RWPE2 (cell line): ENCODE data around the gene VWA5B1.

Source experiments
- ATAC-seq: fragments of 200-7000 bp; cut with Tn5 transposase; 3 replicates; pipeline ENCODE4 v1.9.1; 2021; ENCODE audit warnings: low read depth
- DNase-seq: peaks from one replicate; pipeline ENCODE4 v3.0.0-alpha.2; 2020; ENCODE audit warnings: low spot score
- H3K27ac ChIP-seq: fragments of 450-650 bp; 2 replicates; pipeline ENCODE4 v1.5.1; 2017; ENCODE audit warnings: mild to moderate bottlenecking; ENCODE audit not compliant: poor library complexity, severe bottlenecking
- H3K27me3 ChIP-seq: fragments of 250-450 bp; sonication (Bioruptor Pico); 2 replicates; pipeline ENCODE4 v1.5.1; 2021; ENCODE audit warnings: mild to moderate bottlenecking, moderate library complexity; ENCODE audit not compliant: insufficient read depth, poor library complexity, severe bottlenecking
- H3K36me3 ChIP-seq: fragments of 250-450 bp; sonication (Bioruptor Pico); 2 replicates; pipeline ENCODE4 v1.5.1; 2020; ENCODE audit warnings: low read depth, mild to moderate bottlenecking, moderate library complexity
- H3K4me1 ChIP-seq: fragments of 250-450 bp; sonication (Bioruptor Pico); 2 replicates; pipeline ENCODE4 v1.5.1; 2021; ENCODE audit warnings: mild to moderate bottlenecking, moderate library complexity; ENCODE audit not compliant: insufficient read depth, poor library complexity, severe bottlenecking
- H3K4me3 ChIP-seq: fragments of 250-450 bp; sonication (Bioruptor Pico); 2 replicates; pipeline ENCODE4 v1.5.1; 2021; ENCODE audit warnings: mild to moderate bottlenecking, moderate library complexity; ENCODE audit not compliant: severe bottlenecking
- H3K9me3 ChIP-seq: fragments of 250-450 bp; sonication (Bioruptor Pico); 2 replicates; pipeline ENCODE4 v1.5.1; 2021; ENCODE audit warnings: mild to moderate bottlenecking, moderate library complexity; ENCODE audit not compliant: severe bottlenecking
- CTCF ChIP-seq: fragments of 450-650 bp; IDR thresholded peaks from one replicate; pipeline ENCODE4 v1.5.1; 2017; ENCODE audit warnings: mild to moderate bottlenecking, moderate library complexity; ENCODE audit not compliant: poor library complexity, severe bottlenecking

VWA5B1 gene

GRCh38 chr1:20318971-20319370 lies 28.3 kb downstream of the VWA5B1 start:
- no peak for ATAC-seq
- no peaks in the 10 kb centered on the region for H3K9me3 ChIP-seq

GRCh38 chr1:20319456-20320220 lies 29.0 kb downstream of the VWA5B1 start:
- TF ChIP-seq CTCF, result no peak
- ATAC-seq (no peak), DNase-seq (no peak)
- no peak overlapping the region for H3K27ac ChIP-seq
- H3K9me3 ChIP-seq, result no peaks in the 10 kb centered on the region
- no peak overlapping the region for H3K4me3 ChIP-seq
- no peaks in the 10 kb centered on the region for H3K36me3 ChIP-seq
- no peaks in the 10 kb centered on the region for H3K4me1 ChIP-seq
- no peaks in the 10 kb centered on the region for H3K27me3 ChIP-seq

More at GRCh38 chr1:20318971-20319370, 28.3 kb downstream of the VWA5B1 start:
- Histone ChIP-seq H3K36me3 (no peaks in the 10 kb centered on the region), H3K4me1 (no peaks in the 10 kb centered on the region), H3K27me3 (no peaks in the 10 kb centered on the region), H3K27ac (no peak overlapping the region), H3K4me3 (no peak overlapping the region)
- TF ChIP-seq CTCF, result no peak
- no peak for DNase-seq

- no peak for ATAC-seq
- no peaks in the 10 kb centered on the region for H3K4me1 ChIP-seq
- H3K9me3 ChIP-seq, result no peaks in the 10 kb centered on the region
- no peak overlapping the region for H3K27ac ChIP-seq
- no peak for DNase-seq
- TF ChIP-seq CTCF, result no peak
- no peaks in the 10 kb centered on the region for H3K27me3 ChIP-seq
- H3K4me3 ChIP-seq, result no peak overlapping the region
- no peaks in the 10 kb centered on the region for H3K36me3 ChIP-seq
Observed at GRCh38 chr1:20320704-20321103, 30.0 kb downstream of the VWA5B1 start.

- no peak overlapping the region for H3K4me3 ChIP-seq
- no peaks in the 10 kb centered on the region for H3K9me3 ChIP-seq
- TF ChIP-seq CTCF, result no peak
- no peak for ATAC-seq
- no peaks in the 10 kb centered on the region for H3K27me3 ChIP-seq
- H3K36me3 ChIP-seq, result no peaks in the 10 kb centered on the region
- H3K27ac ChIP-seq, result no peak overlapping the region
- DNase-seq, result no peak
- H3K4me1 ChIP-seq, result no peaks in the 10 kb centered on the region
Observed at GRCh38 chr1:20321573-20321972, 30.9 kb downstream of the VWA5B1 start.

GRCh38 chr1:20322081-20322824 lies 31.6 kb downstream of the VWA5B1 start:
- Histone ChIP-seq H3K36me3 (no peaks in the 10 kb centered on the region), H3K27me3 (no peaks in the 10 kb centered on the region), H3K4me1 (no peaks in the 10 kb centered on the region), H3K9me3 (no peaks in the 10 kb centered on the region), H3K4me3 (no peak overlapping the region), H3K27ac (no peak overlapping the region)
- no peak for DNase-seq
- no peak for ATAC-seq
- no peak for TF ChIP-seq CTCF
